ENCODE results near the gene COQ8B. TPM values are rescaled to one million over a fixed set of nuclear protein-coding genes. Genes with fewer than 3 reads are reported as not detected.

Gene COQ8B
- total and polyA plus RNA-seq, 2 of the 4 experiments (the other 2 are of a cell fraction): 14.9 to 23.2 TPM

- Histone ChIP-seq H2AK5ac (ENCODE audit: low read depth, low read length) (no peak overlapping the region), H3K4me1 (ENCODE audit: control insufficient read depth, insufficient read depth, low read length) (no peaks in the 10 kb centered on the region), H3K4me3 (ENCODE audit: insufficient read depth, low read depth, low read length) (no peak overlapping the region), H2AK9ac (replicated peaks; ENCODE audit: low read depth, low read length, poor library complexity) (no peak overlapping the region), H3K4me2 (ENCODE audit: low read depth, low read length) (no peak overlapping the region), H3K23ac (ENCODE audit: low read depth, low read length) (no peak overlapping the region), H3K14ac (replicated peaks; ENCODE audit: low read depth, low read length) (no peak overlapping the region), H2BK5ac (ENCODE audit: low read depth, low read length, poor library complexity, severe bottlenecking) (no peak overlapping the region), H3K18ac (ENCODE audit: low read depth, low read length) (no peak overlapping the region), H3K56ac (ENCODE audit: extremely low read depth, insufficient read depth, low read length) (no peak overlapping the region), H2BK120ac (ENCODE audit: low read depth, low read length) (no peak overlapping the region), H3K9me1 (ENCODE audit: insufficient read depth, low read length) (no peaks in the 10 kb centered on the region), H3K4ac (ENCODE audit: low read depth, low read length) (no peak overlapping the region), H4K8ac (ENCODE audit: low read depth in 2 of 2, low read length in 2 of 2) (no peak overlapping the region), H4K91ac (ENCODE audit: insufficient read depth, low read depth, low read length) (no peak overlapping the region), H4K20me1 (ENCODE audit: insufficient read depth, low read length) (no peaks in the 10 kb centered on the region), H2BK20ac (ENCODE audit: low read depth, low read length) (no peak overlapping the region), H2AFZ (replicated peaks; ENCODE audit: low read length, poor library complexity) (no peak overlapping the region), H3K79me1 (ENCODE audit: low read depth in 1 of 2, low read length in 2 of 2) (0 out of 4 replicates have a peak, but pooled peaks cover 0 to 4% of the 10 kb centered on the region in 2 experiments), H3K9me3 (ENCODE audit: control insufficient read depth, insufficient read depth, low read length) (no peaks in the 10 kb centered on the region), H3K36me3 (ENCODE audit: control insufficient read depth, insufficient read depth, low read length) (peaks cover 67% of the 10 kb centered on the region), H2BK15ac (ENCODE audit: low read depth, low read length) (no peak overlapping the region), H3K27ac (ENCODE audit: insufficient read depth, low read length) (no peak overlapping the region), H4K5ac (ENCODE audit: low read depth, low read length) (no peak overlapping the region), H3K9ac (ENCODE audit: low read depth, low read length) (no peak overlapping the region), H3K27me3 (ENCODE audit: control insufficient read depth, insufficient read depth, low read length) (no peaks in the 10 kb centered on the region)
- POLR2A ChIA-PET (ENCODE audit: unreplicated experiment): no interaction called here
- dilution Hi-C loops (cut with HindIII; ENCODE audit: low sequenced_read_pairs, unreplicated experiment) (no loop called here), in situ Hi-C loops (cut with MboI; ENCODE audit: low sequenced_read_pairs) (no loop called here), intact Hi-C loops (cut with micrococcal nuclease) (no loop called here)
- 86% methylated on average over 1 of the region's 13 CpGs; no CpG with 5 or more reads in 1 of the 2 experiments for WGBS, 2 experiments (ENCODE audit: extremely low coverage in 2 of 2, insufficient read length in 1 of 2)
- no TSS peak for BruUV-seq (replicated peaks)
- TF ChIP-seq, protein P1, sequence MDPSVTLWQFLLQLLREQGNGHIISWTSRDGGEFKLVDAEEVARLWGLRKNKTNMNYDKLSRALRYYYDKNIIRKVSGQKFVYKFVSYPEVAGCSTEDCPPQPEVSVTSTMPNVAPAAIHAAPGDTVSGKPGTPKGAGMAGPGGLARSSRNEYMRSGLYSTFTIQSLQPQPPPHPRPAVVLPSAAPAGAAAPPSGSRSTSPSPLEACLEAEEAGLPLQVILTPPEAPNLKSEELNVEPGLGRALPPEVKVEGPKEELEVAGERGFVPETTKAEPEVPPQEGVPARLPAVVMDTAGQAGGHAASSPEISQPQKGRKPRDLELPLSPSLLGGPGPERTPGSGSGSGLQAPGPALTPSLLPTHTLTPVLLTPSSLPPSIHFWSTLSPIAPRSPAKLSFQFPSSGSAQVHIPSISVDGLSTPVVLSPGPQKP (IDR thresholded peaks at IDR 0.05; ENCODE audit: borderline replicate concordance, low read depth, low read length): no peak
- TF ChIP-seq POLR2A (IDR thresholded peaks at IDR 0.05; ENCODE audit: low read depth, low read length): no peak
- no peak for TF ChIP-seq FOS (IDR thresholded peaks at IDR 0.05; ENCODE audit: low read depth, low read length)
- TF ChIP-seq RFX5 (IDR thresholded peaks at IDR 0.05; ENCODE audit: low read depth, low read length): no peak
- no peak for TF ChIP-seq MAZ (IDR thresholded peaks at IDR 0.05; ENCODE audit: borderline replicate concordance, low read depth, low read length)
- TF ChIP-seq SMC3 (IDR thresholded peaks at IDR 0.05; ENCODE audit: low read depth, low read length): no peak
- TF ChIP-seq USF2 (IDR thresholded peaks at IDR 0.05; ENCODE audit: low read depth, low read length): no peak
- TF ChIP-seq RCOR1 (IDR thresholded peaks at IDR 0.05; ENCODE audit: insufficient replicate concordance, low read length): no peak
- TF ChIP-seq, protein P2, sequence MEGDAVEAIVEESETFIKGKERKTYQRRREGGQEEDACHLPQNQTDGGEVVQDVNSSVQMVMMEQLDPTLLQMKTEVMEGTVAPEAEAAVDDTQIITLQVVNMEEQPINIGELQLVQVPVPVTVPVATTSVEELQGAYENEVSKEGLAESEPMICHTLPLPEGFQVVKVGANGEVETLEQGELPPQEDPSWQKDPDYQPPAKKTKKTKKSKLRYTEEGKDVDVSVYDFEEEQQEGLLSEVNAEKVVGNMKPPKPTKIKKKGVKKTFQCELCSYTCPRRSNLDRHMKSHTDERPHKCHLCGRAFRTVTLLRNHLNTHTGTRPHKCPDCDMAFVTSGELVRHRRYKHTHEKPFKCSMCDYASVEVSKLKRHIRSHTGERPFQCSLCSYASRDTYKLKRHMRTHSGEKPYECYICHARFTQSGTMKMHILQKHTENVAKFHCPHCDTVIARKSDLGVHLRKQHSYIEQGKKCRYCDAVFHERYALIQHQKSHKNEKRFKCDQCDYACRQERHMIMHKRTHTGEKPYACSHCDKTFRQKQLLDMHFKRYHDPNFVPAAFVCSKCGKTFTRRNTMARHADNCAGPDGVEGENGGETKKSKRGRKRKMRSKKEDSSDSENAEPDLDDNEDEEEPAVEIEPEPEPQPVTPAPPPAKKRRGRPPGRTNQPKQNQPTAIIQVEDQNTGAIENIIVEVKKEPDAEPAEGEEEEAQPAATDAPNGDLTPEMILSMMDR (conservative IDR thresholded peaks at IDR 0.05; ENCODE audit: low read depth, low read length): no peak
- TF ChIP-seq MAFK (IDR thresholded peaks at IDR 0.05; ENCODE audit: low read depth, low read length): no peak
- TF ChIP-seq CEBPB (IDR thresholded peaks at IDR 0.05; ENCODE audit: low read depth, low read length): no peak
- no peak for TF ChIP-seq MXI1 (IDR thresholded peaks at IDR 0.05; ENCODE audit: borderline replicate concordance, low read depth, low read length)
- TF ChIP-seq RAD21 (IDR thresholded peaks at IDR 0.05; ENCODE audit: low read length): no peak
- no peak for TF ChIP-seq NFE2L2 (IDR thresholded peaks at IDR 0.05; ENCODE audit: low read depth, low read length)
- no peak for TF ChIP-seq CHD1 (IDR thresholded peaks at IDR 0.05; ENCODE audit: low read depth, low read length)
- TF ChIP-seq BHLHE40 (IDR thresholded peaks at IDR 0.05; ENCODE audit: low read depth, low read length): no peak
- no peak for DNase-seq
- CTCF ChIA-PET: interaction anchor here (0.5 kb wide), 1 partner anchor 20 kb away, joined by 3 read pairs; no protein-coding TSS in a partner anchor
- no peak for ATAC-seq (ENCODE audit: low read depth)
Observed at GRCh38 chr19:40733149-40733548, 16.5 kb upstream of the COQ8B start.

Data from IMR-90 (cell line).